Prostate gland (tissue), 2 donors: ENCODE data around the gene MARK3.

Experiments
- CTCF ChIP-seq, 4 experiments: fragments of 200-600 bp in 2 of 4; fragments of 450-650 bp in 2 of 4; sonication (generic) in 2 of 4; IDR thresholded peaks; 1 replicate in 3 of 4; 2 replicates in 1 of 4; pipeline ENCODE4 v1.5.1; 2016 to 2019; ENCODE audit warnings: antibody characterized with exemption in 4 of 4, mild to moderate bottlenecking in 2 of 4, moderate library complexity in 2 of 4
- POLR2AphosphoS5 ChIP-seq: sonication (generic); formaldehyde crosslinking; IDR thresholded peaks from one replicate; pipeline ENCODE4 v1.6.1; 2017; ENCODE audit warnings: antibody characterized with exemption

- TF ChIP-seq CTCF (IDR thresholded peaks at IDR 0.05) (no peak), POLR2AphosphoS5 (no peak)
These were observed 57.9 kb downstream of the MARK3 start for GRCh38 chr14:103443111-103443510.
